GM21717 (cell line): ENCODE data around the gene NUTM2F.
"Not testable (repeated sequence)": the region's sequence is repeated elsewhere in the genome, so short reads cannot be mapped to it uniquely, and the experiment has no call there.

ENCODE experiments used
- ATAC-seq: cut with Tn5 transposase; IDR thresholded peaks from one replicate; pipeline ENCODE4 v1.9.1; 2021; ENCODE audit warnings: mild to moderate bottlenecking, moderate library complexity; ENCODE audit not compliant: unreplicated experiment

NUTM2F gene

GRCh38 chr9:94315034-94315984 is 13.1 kb downstream of the NUTM2F start:
- not testable (repeated sequence) for ATAC-seq

GRCh38 chr9:94303321-94303720 is 25.1 kb downstream of the NUTM2F start:
- no peak for ATAC-seq

- no peak for ATAC-seq
Measured at GRCh38 chr9:94302426-94302825, 26.0 kb downstream of the NUTM2F start.

- no peak for ATAC-seq
Measured at GRCh38 chr9:94301583-94301982, 26.9 kb downstream of the NUTM2F start.

- ATAC-seq: no peak
Measured at GRCh38 chr9:94300470-94301301, 27.8 kb downstream of the NUTM2F start.

GRCh38 chr9:94298949-94299599 is 29.4 kb downstream of the NUTM2F start:
- no peak for ATAC-seq

- ATAC-seq: no peak
Measured at GRCh38 chr9:94289691-94290090, 38.8 kb downstream of the NUTM2F start.

GRCh38 chr9:94287877-94288513 is 40.4 kb downstream of the NUTM2F start:
- no peak for ATAC-seq

GRCh38 chr9:94286116-94286515 is 42.3 kb downstream of the NUTM2F start:
- no peak for ATAC-seq

- no peak for ATAC-seq
Measured at GRCh38 chr9:94281101-94281500, 47.3 kb downstream of the NUTM2F start.

- no peak for ATAC-seq
Measured at GRCh38 chr9:94280409-94280989, 47.9 kb downstream of the NUTM2F start.

- no peak for ATAC-seq
Measured at GRCh38 chr9:94277885-94278536, 50.4 kb downstream of the NUTM2F start.

- not testable (repeated sequence) for ATAC-seq
Measured at GRCh38 chr9:94277029-94277428, 51.4 kb downstream of the NUTM2F start.

GRCh38 chr9:94270009-94270408 is 58.4 kb downstream of the NUTM2F start:
- ATAC-seq: no peak

GRCh38 chr9:94269264-94269663 is 59.2 kb downstream of the NUTM2F start:
- ATAC-seq: no peak
